GM18517 (cell line): Measurements from ENCODE around the gene SLC49A3.

ENCODE experiments used
- ATAC-seq: cut with Tn5 transposase; IDR thresholded peaks from one replicate; pipeline ENCODE4 v1.9.1; 2021; ENCODE audit warnings: mild to moderate bottlenecking, moderate library complexity; ENCODE audit not compliant: unreplicated experiment

SLC49A3 gene

GRCh38 chr4:634599-634985, 54.4 kb downstream of the SLC49A3 start:
- no peak for ATAC-seq

- no peak for ATAC-seq
Measured at GRCh38 chr4:633976-634598, 54.9 kb downstream of the SLC49A3 start.

- no peak for ATAC-seq
Measured at GRCh38 chr4:633406-633805, 55.5 kb downstream of the SLC49A3 start.

GRCh38 chr4:632926-633325, 56.0 kb downstream of the SLC49A3 start:
- ATAC-seq: no peak

GRCh38 chr4:632196-632790, 56.7 kb downstream of the SLC49A3 start:
- no peak for ATAC-seq
